NOMO-1 (cell line): ENCODE data around the gene TBC1D10B.

Source experiments
- DNase-seq, 2 experiments: peaks; one replicate each; lab custom pipeline; 2025; ENCODE audit not compliant: unreplicated experiment in 2 of 2; lab: John Stamatoyannopoulos, UW

TBC1D10B gene, protein sequence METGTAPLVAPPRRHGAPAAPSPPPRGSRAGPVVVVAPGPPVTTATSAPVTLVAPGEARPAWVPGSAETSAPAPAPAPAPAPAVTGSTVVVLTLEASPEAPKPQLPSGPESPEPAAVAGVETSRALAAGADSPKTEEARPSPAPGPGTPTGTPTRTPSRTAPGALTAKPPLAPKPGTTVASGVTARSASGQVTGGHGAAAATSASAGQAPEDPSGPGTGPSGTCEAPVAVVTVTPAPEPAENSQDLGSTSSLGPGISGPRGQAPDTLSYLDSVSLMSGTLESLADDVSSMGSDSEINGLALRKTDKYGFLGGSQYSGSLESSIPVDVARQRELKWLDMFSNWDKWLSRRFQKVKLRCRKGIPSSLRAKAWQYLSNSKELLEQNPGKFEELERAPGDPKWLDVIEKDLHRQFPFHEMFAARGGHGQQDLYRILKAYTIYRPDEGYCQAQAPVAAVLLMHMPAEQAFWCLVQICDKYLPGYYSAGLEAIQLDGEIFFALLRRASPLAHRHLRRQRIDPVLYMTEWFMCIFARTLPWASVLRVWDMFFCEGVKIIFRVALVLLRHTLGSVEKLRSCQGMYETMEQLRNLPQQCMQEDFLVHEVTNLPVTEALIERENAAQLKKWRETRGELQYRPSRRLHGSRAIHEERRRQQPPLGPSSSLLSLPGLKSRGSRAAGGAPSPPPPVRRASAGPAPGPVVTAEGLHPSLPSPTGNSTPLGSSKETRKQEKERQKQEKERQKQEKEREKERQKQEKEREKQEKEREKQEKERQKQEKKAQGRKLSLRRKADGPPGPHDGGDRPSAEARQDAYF

DNA sequence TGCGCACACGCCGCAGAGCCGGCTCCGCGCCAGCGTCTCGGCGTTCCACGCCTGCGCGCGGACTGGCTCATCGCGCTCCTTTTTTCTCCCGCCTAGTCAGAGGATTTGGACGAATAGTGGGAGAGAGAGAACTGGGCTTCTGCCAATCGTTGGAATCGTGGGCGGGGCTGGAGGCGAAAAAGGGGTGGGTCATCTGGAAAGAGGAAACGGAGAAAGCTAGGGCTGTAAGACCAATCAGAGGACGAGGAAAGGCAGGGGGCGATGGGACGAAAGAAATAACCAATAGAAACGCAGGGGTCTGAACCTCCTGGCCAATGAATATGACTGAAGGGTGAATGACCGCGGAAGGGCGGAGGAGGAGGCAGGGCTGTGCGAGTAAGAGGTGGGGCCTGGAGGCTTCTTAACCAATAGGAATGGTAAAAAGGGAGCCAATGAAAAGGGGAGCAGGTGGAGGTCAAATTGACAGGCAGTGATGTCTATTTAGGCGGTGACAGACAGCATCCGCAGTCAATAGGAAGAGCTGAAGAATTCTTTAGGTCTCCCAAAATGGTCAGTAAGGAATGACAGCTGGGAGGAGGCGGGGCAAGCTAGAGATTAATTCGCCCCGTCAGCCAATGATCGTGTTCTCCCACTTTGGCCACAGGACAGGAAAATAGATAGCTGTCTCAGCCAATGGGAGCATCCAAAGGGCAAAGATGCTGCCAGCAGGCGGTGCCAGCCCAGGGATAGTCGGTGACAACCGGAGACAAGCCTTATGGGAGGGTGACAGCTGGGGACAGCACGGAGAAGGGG, at the start of gene TBC1D10B:
TBC1D10B (minus strand) TSS at position 39 of the 792 bp plus-strand sequence. CDS start 311 bp downstream, outside the sequence.
- DNase-seq: peak; percentile 100

DNA sequence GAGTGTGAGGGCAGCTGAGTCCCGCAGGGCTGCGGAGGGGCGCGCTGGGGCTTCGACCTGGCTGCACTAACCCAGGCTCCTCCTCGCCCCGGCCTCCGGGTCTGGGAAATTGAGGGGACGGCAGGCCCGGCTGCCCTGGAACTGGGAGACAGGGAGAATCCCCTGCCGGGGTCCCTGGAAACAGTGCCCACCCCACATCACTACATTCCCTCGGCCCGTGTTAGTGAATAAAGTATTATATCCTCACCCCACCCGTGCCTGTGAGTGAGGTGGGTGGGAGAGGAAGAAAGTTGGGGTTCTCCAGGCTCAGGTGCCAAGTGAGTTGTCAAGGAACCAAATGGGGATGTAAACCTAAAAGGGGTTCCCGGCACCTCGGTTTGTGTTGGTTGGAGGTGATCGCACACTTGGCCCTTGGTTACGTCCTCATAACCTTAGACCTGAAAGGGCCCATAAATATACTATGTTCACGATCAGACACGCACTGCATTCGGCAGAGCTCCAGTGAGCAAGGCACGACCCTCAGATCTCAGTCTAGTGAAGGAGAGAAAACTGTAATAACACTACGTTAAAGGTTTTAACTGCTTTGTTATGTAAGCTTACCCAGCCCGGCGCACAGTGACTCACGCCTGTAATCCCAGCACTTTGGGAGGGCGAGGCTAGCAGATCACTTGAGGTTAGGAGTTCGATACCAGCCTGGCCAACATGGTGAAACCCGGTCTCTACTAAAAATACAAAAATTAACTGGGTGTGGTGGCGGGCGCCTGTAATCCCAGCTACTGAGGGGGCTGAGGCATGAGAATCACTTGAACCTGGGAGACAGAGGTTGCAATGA, 48.3 kb upstream of the TBC1D10B start:
- no peak for DNase-seq

DNA sequence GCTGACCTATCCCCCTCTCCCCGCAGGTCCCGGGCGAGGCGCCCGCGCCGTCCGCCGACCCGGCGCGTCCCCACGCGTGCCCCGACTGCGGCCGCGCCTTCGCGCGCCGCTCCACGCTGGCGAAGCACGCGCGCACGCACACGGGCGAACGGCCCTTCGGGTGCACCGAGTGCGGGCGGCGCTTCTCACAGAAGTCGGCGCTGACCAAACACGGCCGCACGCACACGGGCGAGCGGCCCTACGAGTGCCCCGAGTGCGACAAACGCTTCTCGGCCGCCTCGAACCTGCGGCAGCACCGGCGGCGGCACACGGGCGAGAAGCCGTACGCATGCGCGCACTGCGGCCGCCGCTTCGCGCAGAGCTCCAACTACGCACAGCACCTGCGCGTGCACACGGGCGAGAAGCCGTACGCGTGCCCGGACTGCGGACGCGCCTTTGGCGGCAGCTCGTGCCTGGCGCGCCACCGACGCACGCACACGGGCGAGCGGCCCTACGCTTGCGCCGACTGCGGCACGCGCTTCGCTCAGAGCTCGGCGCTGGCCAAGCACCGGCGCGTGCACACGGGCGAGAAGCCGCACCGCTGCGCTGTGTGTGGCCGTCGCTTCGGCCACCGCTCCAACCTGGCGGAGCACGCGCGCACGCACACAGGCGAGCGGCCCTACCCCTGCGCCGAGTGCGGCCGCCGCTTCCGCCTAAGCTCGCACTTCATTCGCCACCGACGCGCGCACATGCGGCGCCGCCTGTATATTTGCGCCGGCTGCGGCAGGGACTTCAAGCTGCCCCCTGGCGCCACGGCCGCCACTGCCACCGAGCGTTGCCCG, 47.4 kb upstream of the TBC1D10B start:
- peak; percentile 90 for DNase-seq

DNA sequence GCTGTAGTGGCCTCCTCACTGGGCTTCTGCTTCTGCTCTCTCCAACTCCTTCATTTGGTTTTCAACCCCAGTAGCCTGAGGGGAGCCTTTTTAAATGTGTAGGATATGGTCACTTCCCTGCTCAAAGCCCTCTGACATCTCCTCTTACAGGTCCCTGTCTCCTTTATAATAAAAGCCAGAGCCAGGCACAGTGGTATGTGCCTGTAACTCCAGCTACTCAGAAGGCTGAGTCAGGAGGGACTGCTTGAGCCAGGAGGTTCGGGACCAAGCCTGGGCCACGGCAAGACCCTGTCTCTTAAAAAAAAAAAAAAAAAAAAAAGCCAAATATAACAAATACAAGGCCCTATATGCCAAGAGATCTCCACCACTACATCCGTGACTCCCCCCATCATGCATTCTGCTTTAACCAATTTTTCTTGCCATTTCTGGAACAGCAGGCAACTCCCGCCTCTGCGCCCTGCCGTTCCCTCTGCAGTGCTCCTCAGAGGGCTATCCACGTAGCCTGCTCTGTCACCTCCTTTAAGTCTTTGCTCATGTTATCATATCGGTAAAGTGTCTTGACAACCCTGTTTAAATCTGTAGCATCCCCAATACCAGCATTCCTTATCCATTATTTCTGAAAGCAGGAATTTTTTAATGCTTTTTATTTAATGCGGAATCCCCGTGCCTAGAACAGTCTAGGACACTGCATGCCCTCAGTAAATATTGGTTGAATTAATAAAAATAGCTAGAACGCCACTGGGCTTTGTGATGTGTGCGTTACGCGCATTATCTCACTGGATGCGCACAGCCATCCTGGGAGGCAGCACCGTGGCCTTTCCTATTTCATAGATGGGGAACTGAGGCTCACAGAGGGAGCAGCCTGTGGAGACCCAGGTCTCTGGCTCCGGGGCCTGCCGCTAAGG, 46.6 kb upstream of the TBC1D10B start:
- DNase-seq: no peak

DNA sequence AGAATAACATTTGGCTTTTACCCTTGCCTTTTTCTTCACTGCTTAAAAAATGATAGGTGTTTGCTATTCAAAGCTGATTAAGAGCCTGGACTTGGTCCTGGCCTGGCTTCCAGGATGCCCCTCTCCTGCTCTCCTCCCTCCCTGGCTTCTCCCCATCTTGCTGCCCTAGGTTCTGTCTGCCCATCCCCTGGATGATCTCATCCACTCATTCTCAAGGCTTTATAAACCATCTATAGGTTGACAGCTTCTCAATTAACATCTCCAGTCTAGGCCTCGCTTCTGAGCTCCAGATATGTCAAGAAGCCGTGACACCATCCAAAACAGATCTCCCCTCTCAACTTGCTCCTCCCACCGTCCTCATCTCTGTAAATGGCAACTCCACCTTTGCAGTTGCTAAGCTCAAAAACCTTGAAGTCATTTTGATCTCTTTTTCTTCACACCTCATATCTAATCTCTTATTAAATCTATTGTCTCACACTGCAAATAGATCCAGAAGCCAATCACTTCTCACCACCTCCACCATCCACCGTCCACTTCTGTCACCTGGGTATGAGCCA, 45.8 kb upstream of the TBC1D10B start:
- DNase-seq: no peak

DNA sequence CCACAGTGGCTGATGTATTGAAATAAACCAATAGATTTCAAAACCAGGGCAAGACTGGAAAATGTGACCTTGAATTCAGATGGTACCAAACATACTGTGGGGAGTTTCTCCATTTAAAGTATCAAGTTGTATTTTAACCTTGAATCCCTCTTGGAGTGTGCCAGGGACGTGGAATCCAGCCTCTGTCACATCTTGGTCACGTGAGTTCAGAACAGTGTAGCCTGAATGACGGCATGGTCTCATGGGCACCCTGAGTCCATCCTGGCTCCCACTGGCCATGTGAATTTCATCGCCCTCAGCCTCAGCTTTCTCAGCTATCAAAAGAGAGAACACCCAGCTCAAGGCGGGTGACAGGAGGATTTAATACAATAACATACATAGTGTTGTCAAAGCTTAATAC, 43.9 kb upstream of the TBC1D10B start:
- no peak for DNase-seq

DNA sequence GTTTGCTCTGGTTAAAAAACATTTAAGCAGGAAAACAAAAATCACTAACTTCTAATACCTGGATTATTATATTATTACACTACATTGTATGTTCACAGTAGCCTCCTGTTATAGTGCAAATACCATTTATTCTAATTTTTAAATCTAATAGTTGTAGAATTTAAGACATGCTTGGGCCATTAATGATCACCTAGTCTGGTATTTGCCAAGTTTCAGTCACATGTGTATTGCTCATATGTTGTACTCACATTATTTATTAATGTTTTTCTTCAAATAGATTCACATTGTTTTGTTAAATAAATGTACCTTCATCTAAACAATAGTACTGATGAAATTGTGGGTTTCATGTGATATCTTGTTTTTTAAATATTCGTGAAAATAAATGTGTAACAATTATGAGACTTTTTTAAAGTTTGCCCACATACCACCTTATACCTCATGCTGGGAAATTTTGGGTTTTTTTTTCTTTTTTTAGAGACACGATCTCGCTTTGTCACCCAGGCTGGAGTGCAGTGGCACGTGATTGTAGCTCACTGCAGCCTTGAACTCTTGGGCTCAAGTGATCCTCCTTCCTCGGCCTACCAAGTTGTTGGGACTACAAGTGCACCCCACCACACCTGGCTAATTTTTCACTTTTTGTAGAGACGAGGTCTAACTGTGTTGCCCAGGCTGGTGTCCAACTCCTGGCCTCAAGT, 43.0 kb upstream of the TBC1D10B start:
- DNase-seq: no peak

DNA sequence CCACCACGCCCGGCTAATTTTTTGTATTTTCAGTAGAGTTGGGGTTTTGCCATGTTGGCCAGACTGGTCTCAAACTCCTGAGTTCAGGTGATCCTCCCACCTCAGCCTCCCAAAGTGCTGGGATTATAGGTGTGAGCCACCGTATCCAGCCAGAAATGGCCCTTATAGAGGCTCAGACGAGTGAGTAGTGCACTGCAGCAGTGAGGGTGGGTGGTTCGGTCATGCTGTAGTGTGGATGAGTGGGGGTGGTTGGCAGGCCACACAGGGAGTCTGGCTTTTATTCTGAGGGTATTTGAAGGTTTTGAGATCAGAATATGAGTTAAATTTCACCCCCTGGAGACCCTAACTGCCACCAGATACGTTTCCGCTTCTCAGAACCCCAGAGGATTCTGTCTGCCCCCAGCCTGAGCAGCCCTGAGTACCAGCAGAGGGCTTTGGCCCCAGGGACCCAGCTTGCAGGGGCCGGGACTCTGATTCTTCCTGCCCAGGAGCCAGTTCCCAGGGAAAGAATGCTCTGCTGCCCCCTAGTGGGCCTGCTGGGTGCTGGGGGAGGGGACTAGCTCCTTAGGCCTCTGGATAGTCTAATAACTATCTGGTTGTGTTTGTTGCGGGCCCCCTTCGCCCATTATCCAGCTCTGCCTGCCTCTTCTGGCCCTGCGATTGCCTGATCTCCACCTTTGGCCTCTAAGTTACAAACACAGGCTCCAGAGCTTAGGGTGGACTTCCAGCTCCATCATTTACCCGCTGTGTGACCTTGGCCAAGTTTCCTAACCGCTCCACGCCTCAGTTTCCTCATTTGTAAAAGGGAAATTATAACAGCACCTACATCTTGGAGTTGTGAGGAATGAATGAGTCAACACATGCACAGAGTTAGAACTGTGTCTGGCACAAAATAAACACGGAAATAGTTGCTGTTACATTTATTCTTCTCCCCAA, 39.1 kb upstream of the TBC1D10B start:
- DNase-seq: peak; percentile 72 to 80

DNA sequence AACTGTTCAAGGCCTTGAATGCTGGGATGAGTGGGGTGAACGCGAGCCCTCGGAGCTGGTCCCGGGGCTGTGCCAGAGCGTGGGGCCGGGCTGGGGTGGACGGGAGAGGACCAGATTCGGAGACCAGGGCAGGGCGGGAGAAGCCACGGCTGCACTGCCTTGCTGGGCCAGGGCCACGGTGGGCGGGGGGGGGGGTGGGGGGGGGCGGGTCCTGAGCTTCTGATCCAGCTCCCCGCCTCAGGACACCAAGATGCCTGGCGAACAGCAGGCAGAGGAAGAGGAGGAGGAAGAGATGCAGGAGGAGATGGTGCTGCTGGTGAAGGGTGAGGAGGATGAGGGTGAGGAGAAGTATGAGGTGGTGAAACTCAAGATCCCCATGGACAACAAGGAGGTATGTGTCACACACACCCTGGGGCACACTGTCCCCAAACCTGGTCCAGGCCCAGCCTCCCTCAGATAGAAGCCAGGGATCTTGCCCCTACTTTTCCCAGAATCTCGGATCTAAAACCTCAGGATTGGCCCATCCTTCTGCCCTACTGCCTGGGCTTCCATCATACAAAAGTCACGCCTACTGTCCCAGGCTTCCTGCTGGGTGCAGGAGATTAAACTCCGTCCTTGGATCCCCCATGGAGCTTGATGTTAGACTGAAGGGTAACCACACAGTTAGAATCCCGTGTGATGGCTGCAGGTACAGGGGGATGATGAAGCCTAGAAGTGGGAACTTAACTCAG, 37.7 kb upstream of the TBC1D10B start:
- DNase-seq: peak in 1 of 2 experiments; percentile 11

DNA sequence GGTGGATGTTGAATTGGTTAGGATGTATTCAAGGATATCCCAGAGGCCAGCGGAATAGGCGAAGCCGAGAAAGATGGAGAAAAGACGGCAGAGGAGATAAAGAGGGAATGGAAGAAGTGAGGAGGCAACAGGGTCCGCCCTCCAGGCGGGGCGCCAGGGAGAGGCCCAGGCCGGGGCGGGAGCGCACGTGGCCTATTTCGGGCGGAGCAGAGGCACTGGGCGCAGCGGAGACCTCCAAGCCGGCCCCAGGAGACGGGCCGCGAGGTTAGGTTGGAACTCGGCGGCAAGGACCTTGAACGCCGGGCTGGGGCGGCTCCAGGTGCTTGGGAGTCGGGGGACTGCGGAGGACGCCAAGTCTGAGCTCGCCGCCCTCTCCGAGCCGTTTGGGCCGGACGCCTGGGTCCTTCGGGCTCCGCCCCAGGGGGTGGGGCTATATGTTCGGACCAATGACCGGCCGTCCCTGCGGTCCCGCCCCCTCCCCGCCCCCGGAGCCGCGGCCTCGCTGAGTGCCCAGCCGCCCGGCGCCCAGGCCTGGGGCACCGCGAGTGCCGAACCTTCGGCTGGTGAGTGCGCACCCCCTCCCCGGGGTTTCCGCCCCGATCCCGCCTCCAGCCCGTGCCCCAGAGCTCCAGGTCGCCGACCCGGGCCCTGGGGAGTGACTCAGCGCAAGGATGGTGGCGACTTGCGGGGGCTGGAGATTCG, 37.0 kb upstream of the TBC1D10B start, which contains the start of gene ZNF771:
ZNF771 (plus strand) TSS at position 505 of the 702 bp plus-strand sequence. CDS start 448 bp downstream, outside the sequence.
- peak; percentile 88 to 95 for DNase-seq

DNA sequence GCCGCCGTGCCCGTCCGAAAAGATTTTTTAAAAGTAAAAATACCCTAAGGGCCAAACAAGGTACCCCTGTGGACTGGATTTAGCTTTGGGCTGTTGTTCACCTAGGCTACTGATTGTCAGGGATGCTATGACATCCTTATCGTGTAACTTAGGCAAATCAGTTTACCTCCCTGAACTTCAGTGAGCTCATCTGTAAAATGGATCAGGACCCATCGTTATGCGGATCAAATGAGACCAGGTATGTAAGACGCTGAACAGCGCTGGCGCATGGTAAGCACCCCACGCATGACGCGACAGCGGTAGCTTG, 36.5 kb upstream of the TBC1D10B start:
- DNase-seq: no peak

DNA sequence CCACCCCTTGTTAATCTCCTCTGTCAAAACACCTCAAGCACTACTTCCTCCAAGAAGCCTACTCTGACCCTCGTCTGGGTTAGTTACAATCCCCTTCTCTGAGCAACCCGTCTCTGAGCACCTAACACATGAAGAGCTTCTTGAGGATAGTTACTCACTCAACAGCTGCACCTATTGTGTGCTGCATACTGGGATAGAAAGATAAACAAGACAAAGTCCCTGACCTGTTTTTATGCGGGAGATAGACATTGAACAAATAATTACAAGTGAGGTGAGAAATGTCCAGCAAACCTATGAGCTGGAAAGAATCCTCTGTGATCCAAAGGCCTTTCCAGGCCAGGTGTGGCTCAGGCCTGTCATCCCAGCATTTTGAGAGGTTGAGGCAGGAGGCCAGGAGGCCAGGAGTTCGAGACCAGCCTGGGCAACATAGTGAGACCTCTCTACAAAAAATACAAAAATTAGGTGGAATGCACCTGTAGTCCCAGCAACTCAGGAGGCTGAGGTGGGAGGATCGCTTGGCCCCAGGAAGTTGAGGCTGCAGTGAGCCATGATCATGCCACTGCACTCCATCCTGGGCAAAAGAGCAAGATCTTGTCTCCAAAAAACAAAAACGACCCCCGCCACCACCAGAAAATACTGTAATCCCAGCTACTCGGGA, 31.6 kb upstream of the TBC1D10B start:
- no peak for DNase-seq

DNA sequence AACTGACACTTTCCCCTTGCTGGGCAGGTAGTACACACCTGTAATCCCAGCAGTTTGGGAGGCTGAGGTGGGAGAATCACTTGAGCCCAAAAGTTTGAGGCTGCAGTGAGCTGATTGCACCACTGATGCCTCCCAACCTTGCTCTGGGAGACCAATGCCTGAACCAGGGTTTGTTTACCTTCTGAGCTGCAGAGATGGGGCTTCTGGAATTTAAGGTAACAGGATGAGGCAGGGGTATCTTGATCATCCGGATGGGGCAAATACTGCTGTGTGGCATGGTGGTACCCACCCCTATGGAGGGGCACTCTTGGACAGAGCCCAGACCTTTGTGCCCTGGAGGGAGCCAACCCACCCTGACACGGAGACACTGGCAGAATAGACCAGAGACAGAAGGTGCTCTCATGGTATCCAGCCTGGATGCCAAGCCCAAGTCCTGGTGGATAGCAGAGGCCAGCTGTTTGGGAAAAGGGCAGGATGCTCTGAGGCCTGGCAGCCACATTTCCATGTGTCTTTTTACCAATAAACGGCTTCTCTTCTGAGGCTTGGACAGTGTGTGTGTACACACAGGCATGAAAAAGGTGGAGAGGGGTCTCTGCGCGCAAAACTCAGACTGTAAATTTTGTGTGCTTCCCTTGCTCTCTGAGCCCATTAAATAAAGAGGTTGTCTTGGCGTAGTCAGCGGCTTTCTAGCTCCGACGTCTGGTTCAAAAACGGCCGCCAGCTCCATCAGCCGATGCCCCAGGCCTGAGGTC, 29.3 kb upstream of the TBC1D10B start:
- DNase-seq: no peak
